ENCODE measurements around the gene HNMT.

- TF ChIP-seq, protein P1, sequence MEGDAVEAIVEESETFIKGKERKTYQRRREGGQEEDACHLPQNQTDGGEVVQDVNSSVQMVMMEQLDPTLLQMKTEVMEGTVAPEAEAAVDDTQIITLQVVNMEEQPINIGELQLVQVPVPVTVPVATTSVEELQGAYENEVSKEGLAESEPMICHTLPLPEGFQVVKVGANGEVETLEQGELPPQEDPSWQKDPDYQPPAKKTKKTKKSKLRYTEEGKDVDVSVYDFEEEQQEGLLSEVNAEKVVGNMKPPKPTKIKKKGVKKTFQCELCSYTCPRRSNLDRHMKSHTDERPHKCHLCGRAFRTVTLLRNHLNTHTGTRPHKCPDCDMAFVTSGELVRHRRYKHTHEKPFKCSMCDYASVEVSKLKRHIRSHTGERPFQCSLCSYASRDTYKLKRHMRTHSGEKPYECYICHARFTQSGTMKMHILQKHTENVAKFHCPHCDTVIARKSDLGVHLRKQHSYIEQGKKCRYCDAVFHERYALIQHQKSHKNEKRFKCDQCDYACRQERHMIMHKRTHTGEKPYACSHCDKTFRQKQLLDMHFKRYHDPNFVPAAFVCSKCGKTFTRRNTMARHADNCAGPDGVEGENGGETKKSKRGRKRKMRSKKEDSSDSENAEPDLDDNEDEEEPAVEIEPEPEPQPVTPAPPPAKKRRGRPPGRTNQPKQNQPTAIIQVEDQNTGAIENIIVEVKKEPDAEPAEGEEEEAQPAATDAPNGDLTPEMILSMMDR (conservative IDR thresholded peaks at IDR 0.05; ENCODE audit: low read length): no peak
- no peak for TF ChIP-seq EZH2phosphoT487 (IDR thresholded peaks at IDR 0.05; ENCODE audit: borderline replicate concordance)
These were observed 66.2 kb downstream of the HNMT start for GRCh38 chr2:138030459-138030858.

All from Loucy (cell line).